Hippocampal formation (tissue), 2 donors: Measurements from ENCODE around the gene BCAN.

Source experiments
- DNase-seq, 2 donors: peaks; one replicate each; lab custom pipeline; 2025; lab: John Stamatoyannopoulos, UW

Gene BCAN

DNA sequence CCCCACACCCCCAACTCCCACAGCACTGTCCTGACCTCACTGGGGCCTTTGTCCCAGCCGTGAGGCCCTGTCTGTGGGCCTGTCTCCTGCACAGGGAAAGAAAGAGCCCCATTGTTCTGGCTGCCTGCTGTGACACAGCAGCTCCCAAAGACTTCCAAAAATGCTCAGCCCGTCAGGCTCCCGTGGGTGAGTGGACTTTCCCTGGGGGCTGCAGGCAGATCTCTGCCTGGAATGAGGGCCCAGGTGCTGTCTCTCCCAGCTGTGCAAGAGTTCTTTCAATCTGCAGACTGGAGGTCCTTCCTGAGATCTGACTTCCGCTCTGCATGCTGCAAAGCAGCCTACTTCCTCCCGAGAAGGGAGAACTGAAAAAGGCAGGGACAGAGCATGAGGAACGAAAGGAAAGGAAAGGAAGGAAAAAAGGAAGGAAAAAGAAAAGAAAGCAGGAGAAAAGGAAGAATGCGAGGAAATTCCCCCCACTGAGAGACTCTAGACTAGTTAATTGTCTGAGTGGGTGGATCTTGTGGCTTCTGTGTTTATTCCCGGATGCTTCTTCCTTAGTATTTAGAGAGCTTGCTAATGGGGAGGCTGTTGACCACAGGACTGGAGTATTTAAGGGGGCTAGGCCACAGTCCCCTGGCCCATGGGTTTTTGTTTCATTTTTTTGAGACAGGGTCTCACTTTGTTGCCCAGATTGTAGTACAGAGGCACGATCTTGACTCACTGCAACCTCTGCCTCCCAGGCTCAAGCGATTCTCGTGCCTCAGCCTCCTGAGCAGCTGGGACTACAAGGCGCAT lies 20.3 kb downstream of the BCAN start:
- DNase-seq: peak; percentile 67 to 72

DNA sequence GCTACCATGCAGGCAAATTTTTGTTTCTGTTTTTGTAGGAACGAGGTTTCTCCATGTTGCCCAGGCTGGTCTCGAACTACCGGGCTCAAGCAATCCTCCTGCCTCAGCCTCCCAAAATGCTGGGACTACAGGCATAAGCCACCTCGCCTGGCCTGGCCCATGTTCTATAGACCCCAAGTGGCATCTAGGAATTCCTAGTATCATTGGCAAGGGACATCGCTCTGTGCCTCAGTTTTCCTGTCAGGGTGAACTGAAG lies 20.8 kb downstream of the BCAN start:
- DNase-seq: no peak

DNA sequence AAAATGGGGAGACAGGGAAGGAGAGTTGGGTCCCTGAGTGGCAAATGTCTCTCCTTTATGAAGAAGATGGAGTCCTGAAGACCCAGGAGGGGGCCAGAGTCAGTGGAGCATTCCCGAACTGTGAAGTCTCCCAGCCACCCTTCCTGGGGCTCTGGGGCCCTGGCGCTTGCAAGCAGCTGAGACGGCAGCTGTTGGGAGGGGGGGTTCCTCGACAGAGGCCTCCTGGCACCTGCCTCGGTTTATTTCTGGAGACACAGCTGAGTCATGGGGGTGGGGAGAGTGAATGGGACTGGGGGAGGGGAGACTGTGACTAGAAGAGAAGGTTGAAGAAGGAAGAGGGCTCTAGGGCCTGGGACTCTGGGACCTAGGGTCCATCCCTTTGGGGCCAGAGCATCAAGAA lies 21.3 kb downstream of the BCAN start:
- DNase-seq: no peak

DNA sequence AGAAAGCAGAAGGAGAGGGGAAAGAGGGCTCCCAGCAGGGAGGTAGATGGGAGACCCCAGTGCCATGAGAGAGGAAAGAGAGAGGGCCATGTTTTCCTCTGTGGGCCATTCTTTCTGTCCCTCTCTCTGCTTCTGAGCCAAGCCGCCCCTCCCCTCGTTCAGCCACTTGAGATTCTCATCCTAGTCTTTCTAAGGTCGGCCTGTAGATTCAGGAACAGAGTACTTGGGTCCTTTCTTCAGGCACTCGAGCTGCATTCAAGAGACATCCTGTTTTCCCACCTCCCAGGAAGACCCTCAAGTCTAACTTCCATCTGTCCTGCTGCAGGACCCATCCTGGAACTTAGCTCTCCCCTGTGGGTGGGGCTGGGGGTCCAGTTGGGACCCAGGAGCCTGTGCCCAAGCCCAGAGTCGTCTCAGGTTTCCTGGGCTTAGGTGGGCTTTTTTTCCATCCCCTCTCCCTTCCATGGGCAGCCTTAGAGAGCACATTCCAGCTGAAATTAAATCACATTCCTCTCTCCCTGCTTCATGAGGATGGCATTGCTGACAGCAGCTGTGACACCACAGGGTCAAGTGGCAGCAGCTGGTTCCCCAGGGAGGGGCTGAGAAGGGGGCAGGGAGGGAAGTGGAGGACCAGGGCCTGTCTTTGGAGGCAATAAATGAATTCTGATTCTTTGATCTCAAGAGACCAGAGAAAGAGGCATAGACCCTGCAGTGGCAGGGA lies 22.3 kb downstream of the BCAN start:
- no peak for DNase-seq

DNA sequence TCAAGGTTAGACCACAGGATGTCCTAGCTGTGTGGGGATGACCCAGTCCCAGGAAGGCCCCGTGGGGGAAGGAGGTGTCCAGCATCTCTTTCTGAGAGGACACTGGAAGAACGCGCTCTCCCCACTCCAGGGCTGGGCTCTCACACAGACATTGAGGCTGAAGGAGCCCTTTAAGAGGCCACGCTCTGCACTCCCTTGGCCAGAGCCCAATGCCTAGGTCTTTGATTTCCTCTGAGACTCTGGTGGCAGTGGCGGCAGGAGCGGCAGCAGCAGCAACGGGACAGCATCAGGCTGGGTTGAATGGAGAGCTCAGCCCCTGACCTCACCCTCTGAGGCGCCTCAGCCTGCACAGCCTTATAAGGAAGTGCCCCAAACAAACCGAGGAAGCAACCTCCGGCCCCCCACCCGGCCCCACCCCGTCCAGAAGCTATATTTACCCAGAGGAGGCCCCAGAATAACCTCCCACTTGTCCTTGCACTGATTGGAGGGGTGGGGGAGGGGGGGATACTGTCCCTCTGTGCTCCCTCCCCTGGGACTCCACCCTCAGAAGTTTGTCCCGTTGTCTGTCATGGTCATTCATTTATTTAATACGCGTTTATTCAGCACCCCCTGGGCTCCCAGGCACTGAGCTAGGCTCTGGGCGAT lies 23.0 kb downstream of the BCAN start:
- no peak for DNase-seq

DNA sequence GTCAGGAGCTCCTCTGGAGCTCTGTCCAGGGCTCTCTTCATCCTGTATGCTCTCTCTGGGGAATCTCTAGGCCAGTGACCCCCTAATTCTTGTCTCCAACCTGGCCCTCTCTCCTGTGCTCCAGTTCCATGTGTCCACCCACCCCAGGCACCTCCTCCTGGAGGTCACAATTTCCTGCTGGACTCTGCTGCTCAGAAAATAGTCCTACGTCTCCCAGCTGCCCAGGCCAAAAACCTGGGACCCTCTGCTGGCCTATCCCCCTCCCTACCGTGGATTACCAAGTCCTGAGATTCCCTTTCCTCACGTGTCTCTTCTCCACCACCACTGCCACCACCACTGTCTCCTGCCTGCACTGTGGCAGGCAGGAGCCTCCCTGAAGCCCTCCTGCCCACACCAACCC lies 23.6 kb downstream of the BCAN start:
- no peak for DNase-seq

DNA sequence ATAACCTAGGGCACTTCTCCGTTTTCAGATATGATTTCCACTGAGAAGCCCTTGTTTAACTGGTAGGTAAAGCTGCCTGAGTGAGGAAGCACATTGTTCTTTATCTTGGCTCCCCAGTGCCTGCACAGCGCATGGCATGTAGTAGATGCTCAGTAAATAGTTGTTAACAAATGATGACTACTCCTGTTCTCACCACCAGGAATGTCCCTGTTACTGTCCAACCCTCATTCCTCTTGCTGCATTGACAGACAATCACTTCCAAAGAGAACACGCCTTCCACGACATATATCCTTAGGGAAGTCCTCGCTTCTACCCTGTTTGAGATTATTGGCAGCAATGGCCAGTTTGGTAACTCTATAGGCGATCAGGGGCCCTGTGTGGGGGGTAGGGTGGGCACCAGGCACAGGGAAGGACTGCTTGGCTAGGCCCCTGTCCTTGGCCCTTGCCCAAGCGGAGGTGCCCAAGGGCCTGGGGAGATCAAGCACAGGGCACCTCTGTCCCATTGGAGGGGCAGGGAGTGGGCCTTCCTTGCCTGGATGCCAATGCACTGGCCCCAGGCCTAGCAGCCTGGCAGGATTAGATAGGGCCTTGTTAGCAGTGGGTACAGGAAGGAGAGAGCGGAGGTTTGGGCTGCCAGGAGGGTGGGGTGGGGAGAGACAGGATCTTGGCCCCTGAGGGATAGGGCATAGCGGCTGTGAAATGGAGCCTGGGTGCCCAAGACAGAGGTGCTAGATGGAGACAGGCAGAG lies 25.1 kb downstream of the BCAN start:
- DNase-seq: no peak

DNA sequence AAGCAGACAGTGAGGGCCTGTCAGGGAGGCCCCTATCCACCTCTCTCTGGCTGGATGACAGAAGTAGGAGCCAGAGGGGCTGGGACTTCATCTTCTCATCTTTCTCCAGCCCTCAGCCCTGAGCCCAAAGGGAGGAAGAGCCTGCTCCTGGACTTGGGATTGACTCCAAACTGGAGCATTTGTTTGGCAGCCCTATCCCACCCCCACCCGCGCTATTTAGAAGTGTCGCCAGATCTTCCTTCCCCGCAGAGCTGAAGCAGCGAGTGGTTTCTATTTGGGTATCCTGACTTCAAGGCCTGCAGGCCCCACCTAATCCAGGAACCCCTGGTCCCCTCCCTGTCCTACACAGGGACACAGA lies 25.7 kb downstream of the BCAN start:
- DNase-seq: no peak

DNA sequence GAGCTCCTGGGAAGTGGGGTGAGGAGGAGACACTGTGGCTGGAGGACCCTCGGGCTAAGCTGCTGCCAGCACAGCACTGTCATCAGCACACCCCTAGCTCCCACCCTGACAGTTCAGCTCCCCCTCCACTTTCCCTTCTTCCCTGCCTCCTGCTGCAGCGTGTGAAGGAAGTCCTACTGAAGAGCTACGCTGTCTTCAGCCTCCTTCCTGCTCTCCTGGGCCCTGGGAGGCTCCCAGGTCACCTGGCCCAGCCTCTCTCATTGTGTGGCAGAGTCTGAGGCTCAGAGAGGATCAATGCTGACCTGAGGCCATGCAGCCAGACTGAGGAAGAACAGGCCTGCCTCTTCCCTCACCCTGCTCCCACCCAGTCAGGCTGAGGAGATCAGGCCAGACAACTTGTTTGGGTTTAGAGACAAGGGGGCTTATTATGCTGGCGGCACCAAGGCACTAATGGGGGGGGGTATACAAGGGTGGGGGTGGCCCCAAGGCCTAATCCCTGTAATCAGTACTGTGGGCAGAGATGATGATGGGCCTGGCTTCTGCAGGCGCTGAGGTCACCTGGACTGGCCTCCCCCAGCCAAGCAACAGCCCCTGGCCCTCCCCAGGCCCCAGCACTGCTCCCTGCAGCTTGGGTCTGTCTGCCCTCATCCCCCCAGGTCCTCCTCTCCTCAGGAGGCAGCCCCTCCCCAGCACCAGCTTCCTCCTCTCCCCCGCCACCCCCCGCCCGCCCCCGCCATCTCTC lies 26.2 kb downstream of the BCAN start:
- no peak for DNase-seq

DNA sequence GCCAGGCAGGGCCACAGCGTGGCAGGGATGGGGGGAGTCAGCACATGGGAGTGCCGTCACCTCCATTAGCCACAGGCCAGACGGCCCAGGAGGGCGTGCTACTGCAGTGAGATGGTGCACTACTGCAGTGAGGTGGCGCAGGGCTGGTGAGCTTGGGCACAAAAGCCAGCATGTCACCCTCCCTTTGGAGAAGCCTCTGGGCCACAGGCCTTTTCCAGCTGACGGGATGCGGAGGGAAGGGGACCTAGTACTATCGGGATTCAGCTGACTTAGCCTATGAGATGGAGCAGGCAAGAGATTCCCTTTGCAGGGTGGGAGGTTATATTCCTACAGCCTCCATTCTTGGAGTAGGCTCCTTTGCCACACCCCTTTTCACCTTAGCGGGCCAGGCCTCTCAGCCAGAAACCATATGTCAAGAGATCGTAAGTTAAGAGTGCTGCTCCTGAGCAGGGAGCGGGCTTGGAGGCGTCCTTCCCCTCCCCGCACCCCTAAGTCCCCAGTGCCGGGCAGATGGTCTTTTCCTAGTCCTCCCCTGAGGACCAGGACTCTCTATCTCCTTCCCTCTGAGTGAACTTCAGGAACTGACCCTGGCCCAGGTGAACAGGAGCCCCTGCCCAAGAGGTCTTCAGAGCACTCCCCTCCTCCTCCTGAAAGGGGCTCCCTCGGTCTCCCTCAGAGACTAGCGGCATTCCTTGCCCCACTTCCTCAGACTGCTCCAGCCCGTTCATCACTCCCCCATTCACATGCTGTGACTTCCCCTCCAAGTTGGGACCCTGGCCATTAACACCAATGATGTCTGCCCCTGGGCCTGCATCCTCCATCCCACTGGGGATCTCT lies 27.1 kb downstream of the BCAN start:
- no peak for DNase-seq

DNA sequence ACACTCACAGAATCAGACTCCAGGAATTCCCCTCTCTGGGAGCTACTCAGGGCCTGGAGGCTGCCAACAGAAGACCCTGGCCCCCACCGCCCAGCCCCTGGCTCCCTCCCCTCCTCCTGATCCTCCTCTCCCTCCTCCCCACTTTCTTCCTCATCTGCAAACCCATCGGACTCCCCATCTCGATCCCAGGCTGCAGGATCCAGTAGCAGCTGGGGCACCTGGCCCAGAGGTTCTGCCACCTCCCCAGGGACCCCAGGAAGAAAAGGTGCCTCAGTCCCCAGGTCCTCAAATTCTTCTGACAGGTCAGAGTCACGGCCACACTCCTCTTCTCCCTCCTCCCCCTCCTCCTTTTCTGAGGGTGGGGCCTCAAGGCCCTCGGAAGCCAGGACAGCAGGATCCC lies 27.9 kb downstream of the BCAN start:
- no peak for DNase-seq

DNA sequence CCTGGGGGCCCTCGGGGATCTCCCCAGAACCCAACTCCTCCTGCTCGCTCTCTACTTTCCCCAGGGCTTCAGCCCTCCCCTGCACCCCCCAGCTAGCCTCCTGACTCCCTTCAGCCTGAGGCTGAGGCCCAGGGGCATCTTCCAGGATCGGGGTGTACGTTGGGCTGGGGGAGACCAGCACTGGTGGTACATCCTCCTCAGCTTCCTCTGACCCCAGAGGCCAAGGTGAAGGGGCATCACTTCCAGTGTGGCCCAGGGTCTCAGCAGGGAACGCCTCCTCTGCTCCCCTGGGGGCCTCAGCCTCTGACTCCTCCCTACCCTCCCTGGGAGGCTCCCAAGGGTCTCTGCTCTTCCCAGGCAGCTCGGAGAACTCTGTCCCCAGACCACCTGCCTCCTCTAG lies 28.4 kb downstream of the BCAN start:
- DNase-seq: no peak

DNA sequence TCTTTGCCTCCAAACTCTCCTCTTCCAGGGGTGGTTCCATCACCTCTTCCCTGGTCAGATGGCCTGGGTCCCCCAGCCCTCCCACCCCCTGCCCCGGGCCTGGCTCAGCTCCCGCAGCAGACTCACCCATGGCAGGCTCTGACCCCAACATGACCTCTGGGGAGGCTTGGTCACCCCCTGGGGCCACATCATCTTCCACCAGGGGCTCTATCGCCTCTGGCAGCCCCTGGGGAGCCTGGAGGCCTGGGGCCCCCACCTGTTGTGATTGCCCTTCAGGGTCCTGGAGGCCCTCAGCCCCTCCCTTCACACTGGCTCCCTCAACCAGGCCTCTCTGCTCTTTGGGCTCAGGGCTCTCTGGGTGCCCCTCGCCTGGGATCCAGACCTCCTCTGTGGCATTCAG lies 28.9 kb downstream of the BCAN start:
- no peak for DNase-seq

DNA sequence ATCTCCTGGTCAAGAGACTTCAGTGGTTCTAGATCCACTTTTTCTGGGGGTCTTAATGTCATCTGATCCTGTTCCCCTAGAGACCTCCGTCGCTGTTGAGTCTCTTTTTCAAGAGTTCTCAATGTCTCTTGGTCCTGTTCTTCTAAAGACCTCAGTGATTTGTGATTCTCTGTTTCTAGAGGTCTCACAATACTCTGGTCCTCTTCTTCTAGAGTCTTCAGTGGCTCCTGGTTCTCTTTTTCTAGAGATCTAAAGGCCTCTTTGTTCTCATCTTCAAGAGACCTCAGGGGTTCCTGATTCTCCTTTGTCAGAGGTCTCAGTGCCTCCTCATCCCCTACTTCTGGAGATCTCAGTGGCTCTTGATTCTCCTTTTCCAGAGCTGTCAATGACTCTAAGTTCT lies 29.9 kb downstream of the BCAN start:
- DNase-seq: no peak

DNA sequence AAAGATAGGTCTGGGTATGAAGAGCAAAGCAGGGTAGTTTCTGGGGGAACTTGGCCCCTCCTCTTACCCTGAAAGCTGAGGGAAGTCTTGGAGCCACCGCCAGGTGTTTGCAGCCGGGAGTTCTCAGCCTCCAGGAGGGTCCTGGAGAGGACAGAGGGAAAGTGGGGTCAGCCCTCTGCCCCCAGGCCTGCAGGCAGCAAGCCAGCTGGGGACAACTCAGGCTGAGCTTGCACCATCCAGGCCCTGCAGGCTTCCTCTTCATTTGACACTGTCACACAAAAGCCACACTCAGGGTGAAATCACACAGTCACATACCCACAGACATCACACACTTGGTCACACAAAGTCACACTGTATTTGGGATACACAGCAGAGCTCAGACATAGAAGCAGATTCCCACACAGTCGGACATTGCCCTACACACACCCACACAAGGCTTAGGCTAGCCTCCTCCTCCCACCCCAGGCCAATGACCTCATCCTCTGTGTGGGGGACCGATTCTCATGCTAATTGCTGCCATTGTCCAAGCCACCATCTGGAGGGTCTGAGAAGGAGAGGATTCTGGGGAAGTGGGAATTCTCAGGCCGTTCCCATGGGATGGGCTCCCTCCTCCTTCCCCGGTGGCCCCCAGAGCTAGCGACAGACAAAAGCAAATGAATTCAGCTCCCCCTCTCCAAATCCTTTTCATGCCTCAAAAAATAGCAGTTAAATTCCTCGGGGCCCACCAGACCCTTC lies 31.6 kb downstream of the BCAN start:
- peak in 1 of 2 donors; percentile 53 for DNase-seq

DNA sequence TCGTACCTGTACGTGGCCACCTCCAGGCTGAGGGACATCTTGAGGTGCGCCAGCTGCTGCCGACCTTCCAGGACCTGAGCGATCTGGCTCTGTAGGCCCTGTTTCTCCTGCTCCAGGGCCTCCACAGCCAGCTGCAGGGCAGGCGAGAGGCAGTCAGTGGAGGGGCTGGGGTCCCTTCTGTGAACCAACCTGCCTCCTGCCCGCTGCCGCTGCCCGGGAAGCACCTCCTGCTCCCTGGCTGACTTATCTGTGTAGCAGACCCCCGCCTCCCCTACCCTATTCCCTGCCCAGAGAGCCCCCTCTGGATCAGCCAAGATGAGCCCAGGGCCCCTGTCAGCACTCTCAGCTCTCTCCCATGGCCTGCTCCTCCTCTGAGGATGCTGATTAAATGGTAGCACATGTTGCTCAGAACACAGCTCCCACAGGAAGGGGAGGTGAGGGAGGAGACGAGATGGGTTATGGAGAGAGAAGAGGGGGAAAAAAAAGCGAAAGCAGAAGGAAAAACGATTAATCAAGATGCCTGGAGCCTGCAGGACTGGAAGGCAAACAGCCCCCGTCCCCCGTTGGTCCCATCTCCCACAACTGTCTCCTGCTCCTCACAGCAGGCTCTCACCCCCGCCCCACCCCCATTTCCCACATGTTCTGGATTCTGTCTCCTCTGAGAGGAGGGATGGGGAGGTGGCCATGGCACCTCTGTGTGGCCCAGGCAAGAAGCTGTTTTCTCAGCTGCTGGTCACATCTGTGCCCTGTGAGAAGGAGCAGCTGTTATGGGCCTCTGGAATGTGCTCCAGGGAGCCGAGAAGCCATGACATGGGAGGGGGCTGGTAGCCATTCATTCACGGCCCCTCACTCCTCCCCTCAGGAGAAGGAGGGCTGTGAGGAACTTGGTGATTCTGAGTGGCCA lies 33.5 kb downstream of the BCAN start:
- DNase-seq: no peak

DNA sequence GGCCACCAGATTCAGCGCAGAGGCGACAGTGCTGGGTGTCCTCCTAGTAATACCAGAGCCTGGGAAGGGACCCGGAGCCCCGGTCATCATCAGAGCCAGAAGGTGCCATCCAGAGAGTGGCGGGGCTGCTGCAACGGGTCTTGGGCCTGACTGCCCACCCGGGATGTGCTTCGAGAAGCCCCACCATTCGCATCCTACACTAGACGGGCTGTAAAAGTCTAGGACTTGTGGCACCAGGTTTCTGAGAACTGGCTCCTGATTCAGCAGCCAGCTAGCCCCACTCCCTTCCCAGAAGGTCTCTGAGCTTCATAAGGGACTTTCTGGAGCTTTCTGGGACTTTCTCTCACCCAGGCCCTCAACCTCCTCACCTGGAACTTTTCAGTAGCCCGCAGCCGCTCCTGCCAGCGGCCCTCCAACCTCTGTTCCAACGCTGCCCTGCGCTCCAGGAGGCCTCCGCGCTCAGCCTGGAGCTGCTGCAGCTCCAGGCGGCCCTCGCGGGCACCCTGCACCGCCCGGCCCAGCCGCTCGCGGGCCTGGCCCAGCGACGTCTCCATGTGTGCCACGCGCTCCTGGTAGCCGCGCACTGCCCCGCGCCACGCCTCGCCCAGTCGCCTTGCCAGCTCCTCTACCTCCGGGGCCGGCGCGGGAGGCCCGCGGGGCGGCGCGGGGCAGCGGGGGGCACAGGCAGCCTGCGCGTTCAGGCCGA lies 34.4 kb downstream of the BCAN start:
- no peak for DNase-seq

DNA sequence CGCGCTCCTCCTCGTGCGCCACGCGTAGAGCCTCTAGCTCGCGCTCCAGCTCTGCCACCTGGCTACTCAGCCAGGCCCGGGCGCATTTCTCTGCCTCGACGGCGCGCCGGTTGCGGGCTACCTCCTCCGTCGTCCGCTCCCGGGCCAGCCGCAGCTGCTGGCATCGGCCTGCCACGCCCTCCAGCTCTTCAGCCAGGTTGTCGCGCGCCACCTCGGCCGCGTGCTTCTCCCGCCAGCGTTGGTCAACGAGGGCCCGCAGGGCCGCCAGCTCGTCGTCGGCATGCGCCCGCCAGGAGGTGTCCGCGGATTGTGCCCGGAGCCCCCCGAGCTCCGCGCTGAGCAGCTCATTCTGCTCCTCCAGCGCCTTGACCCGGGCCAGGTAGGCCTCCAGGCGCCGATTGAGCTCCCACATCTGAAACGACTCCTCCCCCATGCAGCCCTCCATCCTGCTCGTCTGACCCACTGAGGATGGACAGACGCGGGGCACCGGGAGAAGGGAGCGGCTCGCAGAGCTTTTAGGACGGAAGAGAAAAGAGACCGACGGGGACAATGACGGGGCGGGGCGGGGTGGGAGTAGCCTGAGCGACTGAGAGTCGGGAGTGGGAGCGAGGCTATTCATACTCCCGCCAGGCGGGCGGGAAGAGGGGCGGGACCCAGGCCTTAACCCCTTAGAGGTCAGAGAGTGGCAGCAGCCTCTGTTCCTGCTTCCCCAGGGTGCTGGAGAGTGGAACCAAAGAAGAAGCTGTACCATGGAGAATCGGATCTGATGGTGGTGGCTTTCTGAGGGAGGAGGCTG lies 35.1 kb downstream of the BCAN start, which contains the start of gene NES:
NES (minus strand) TSS at position 588 of the 796 bp plus-strand sequence; CDS start at position 445, 143 bp downstream.
- DNase-seq: peak in 1 of 2 donors; percentile 53
